Neural progenitor cell (in vitro differentiated cells): ENCODE measurements around the gene C17orf50.

Experiments
- CTCF ChIP-seq: fragments of 200-600 bp; sonication (generic); IDR thresholded peaks from 2 replicates; pipeline ENCODE4 v1.5.1; 2017; ENCODE audit warnings: antibody characterized with exemption, mild to moderate bottlenecking
- EZH2 ChIP-seq: fragments of 200-600 bp; sonication (generic); IDR thresholded peaks from 2 replicates; pipeline ENCODE4 v1.6.1; 2017; ENCODE audit warnings: antibody characterized with exemption, mild to moderate bottlenecking, moderate library complexity
- EZH2phosphoT487 ChIP-seq: fragments of 200-600 bp; sonication (generic); IDR thresholded peaks from 2 replicates; pipeline ENCODE4 v1.6.1; 2017; ENCODE audit warnings: antibody characterized with exemption

DNA sequence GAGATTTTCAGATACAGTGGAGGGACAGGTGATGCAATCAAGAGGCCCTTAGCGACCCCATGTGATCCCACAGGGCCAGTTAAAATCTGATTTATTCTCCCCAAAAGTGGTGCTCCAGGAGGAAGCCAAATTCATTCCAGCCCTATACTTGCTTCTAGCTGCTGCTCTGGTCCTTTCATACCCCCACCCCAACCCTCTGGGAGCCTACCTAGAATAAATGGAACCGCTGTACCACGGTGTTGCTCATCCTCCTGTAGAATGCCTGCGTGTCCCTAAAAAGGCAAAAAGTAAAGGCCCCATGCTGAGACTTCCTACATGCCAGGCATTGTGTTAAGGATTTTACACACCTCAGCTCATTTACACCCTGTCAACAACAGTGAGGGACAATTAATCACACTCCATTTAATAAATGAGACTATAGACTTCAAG, 31.3 kb upstream of the C17orf50 start:
- TF ChIP-seq CTCF (no peak), EZH2 (no peak), EZH2phosphoT487 (peak; percentile 76)
